Embryonic facial prominence (tissue), 1 donor: ENCODE results near the gene RRM2.

ENCODE experiments used
- DNase-seq: peaks from one replicate; pipeline ENCODE4 v3.0.0-alpha.2; 2016; ENCODE audit errors: extremely low spot score

Gene RRM2

GRCh38 chr2:10171006-10171800, 48.7 kb downstream of the RRM2 start:
- no peak for DNase-seq

GRCh38 chr2:10172033-10172871, 49.7 kb downstream of the RRM2 start:
- DNase-seq, result no peak

DNA sequence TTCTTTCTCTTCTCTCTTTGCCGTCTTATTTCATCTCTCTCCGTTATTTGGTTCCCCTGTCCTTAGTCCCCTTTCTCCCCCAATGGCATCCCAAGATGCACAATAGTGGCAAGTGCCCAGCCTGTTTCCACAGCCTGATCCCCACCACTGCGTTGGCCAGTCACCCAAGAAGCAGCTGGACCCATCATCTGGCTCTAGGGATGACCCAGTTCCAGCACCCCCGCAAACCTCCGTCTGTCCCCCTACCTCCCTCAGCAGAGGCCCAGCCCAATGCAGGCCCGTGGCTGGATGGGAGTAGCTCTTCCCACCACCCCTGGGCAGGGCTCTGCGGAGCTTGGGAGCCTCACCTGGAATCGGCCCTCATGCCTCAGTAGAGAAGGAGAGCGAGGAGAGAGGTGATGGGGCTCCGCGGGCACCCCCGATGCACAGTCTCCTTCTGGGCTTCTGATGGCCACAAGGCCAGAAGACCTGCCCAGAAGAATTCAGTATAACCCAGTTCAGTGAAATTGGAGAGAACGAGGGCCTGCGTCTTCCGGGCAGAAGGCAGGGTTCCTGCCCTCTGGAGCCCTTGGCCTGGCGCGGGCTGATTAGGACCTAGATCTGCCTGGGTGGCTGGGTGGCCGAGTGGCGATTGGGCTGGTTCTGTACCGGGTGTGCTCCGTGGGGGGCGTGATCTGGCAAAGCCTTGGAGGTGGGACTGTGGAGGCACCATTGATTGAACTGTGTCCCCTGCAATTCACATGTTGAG, 50.9 kb downstream of the RRM2 start:
- no peak for DNase-seq

DNA sequence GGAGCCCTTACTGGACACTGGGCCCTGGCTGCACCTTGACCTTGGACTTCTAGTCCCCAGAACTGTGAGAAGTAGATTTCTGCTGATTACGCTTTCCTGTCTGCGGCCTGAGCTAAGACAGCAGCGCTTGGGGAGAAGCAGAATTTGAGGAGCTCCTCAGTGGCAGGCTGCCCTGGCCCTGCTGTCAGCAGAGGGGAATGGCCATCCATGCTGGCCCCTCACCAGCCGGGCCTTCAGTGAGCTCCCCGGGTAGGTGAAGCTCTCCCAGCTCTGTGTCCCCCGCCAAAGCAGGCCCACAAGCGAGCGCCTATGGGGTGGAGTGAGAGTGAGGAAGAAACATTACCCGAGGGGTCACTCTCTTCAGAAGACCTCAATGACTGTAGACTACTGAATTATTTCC, 51.6 kb downstream of the RRM2 start:
- DNase-seq, result no peak

- DNase-seq, result no peak
These were observed 52.9 kb downstream of the RRM2 start for GRCh38 chr2:10175441-10175840.

GRCh38 chr2:10178751-10179150, 56.2 kb downstream of the RRM2 start:
- no peak for DNase-seq

- DNase-seq, result no peak
These were observed 56.9 kb downstream of the RRM2 start for GRCh38 chr2:10179422-10179821.

- DNase-seq, result no peak
These were observed 57.7 kb downstream of the RRM2 start for GRCh38 chr2:10180229-10180628.
